Ecto neural progenitor cell (in vitro differentiated cells): ENCODE measurements around the gene ZSWIM1.
"Not testable (repeated sequence)": the region's sequence is repeated elsewhere in the genome, so short reads cannot be mapped to it uniquely, and the experiment has no call there.

ENCODE experiments used
- DNase-seq: peaks from one replicate; pipeline ENCODE4 v3.0.0-alpha.2; 2018; ENCODE audit warnings: low spot score

Gene ZSWIM1

GRCh38 chr20:45909817-45910669 lies 29.0 kb downstream of the ZSWIM1 start:
- DNase-seq, result no peak

- DNase-seq, result peak; percentile 99
These were observed 29.9 kb downstream of the ZSWIM1 start for GRCh38 chr20:45910670-45911485.

GRCh38 chr20:45911486-45912343 lies 30.7 kb downstream of the ZSWIM1 start, which contains the start of gene PLTP:
PLTP (minus strand) TSS chr20:45912155; CDS start chr20:45911452, 703 bp downstream.
- peak; percentile 91 for DNase-seq

GRCh38 chr20:45912344-45912682 lies 31.3 kb downstream of the ZSWIM1 start:
- no peak for DNase-seq

- DNase-seq, result no peak
These were observed 32.1 kb downstream of the ZSWIM1 start for GRCh38 chr20:45913116-45913515.

- no peak for DNase-seq
These were observed 36.7 kb downstream of the ZSWIM1 start for GRCh38 chr20:45917790-45918141.

GRCh38 chr20:45918182-45918737 lies 37.2 kb downstream of the ZSWIM1 start:
- no peak for DNase-seq

- DNase-seq, result no peak
These were observed 37.9 kb downstream of the ZSWIM1 start for GRCh38 chr20:45918779-45919537.

GRCh38 chr20:45919542-45920399 lies 38.7 kb downstream of the ZSWIM1 start:
- no peak for DNase-seq

GRCh38 chr20:45920462-45921336 lies 39.7 kb downstream of the ZSWIM1 start:
- DNase-seq, result no peak

GRCh38 chr20:45921337-45922189 lies 40.5 kb downstream of the ZSWIM1 start:
- DNase-seq, result no peak

GRCh38 chr20:45924391-45925261 lies 43.6 kb downstream of the ZSWIM1 start:
- DNase-seq, result no peak

- no peak for DNase-seq
These were observed 44.9 kb downstream of the ZSWIM1 start for GRCh38 chr20:45925821-45926506.

- no peak for DNase-seq
These were observed 45.7 kb downstream of the ZSWIM1 start for GRCh38 chr20:45926731-45927070.

GRCh38 chr20:45927071-45927878 lies 46.2 kb downstream of the ZSWIM1 start:
- no peak for DNase-seq

- not testable (repeated sequence) for DNase-seq
These were observed 50.7 kb downstream of the ZSWIM1 start for GRCh38 chr20:45931680-45932079.
